Right renal pelvis (tissue), 4 donors: Measurements from ENCODE around the gene ARPC1A. TPM values are rescaled to one million over a fixed set of nuclear protein-coding genes. Genes with fewer than 3 reads are reported as not detected.
"Not testable (repeated sequence)": the region's sequence is repeated elsewhere in the genome, so short reads cannot be mapped to it uniquely, and the experiment has no call there.

ENCODE experiments used
- DNase-seq, 4 donors: peaks; one replicate each; pipeline ENCODE4 v3.0.0-alpha.2; 2013; ENCODE audit warnings: low read depth in 4 of 4, low spot score in 3 of 4, missing footprints in 1 of 4
- polyA plus RNA-seq, 4 donors: library from polyadenylated mRNA; unstranded; fragments of 120-200 nt; gene quantifications; one replicate each; pipeline ENCODE4 v1.2.1, GENCODE V29; 2013; ENCODE audit not compliant: insufficient read length in 4 of 4

ARPC1A gene
- polyA plus RNA-seq, 4 donors = 112 to 122 (median 116) TPM

DNA sequence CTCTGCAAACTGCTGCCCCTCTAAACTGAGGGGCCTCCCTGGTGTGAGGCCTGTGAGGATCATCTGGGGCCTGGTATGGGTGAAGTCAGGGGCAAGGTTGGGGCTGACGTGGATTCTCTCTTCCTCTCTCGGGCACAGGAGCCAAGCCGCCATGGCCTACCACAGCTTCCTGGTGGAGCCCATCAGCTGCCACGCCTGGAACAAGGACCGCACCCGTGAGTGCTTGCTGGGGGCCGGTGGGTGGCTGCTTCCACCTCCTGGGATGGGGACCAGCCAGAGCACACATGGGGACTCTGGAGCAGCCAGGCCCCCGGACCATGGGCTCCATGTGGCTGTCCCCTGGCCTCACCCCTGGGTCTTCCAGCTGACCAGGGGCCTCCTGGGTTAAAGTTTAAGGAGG lies 59.9 kb downstream of the ARPC1A start:
- DNase-seq = no peak

GRCh38 chr7:99386584-99387238 lies 61.0 kb downstream of the ARPC1A start:
- no peak for DNase-seq

- not testable (repeated sequence) for DNase-seq
Observed at GRCh38 chr7:99387239-99387635, 61.5 kb downstream of the ARPC1A start.

DNA sequence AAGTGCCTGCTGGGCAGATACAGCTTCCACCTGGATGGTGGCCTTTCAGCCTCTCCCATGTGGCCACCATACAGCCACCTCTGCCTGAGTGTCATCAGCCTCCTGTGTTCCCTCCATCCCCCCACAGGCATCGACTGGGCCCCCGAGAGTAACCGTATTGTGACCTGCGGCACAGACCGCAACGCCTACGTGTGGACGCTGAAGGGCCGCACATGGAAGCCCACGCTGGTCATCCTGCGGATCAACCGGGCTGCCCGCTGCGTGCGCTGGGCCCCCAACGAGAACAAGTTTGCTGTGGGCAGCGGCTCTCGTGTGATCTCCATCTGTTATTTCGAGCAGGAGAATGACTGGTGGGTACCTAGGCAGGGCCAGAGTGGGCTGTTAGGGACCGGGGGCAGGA lies 62.2 kb downstream of the ARPC1A start:
- no peak for DNase-seq

GRCh38 chr7:99389772-99390171 lies 64.1 kb downstream of the ARPC1A start:
- DNase-seq = no peak

DNA sequence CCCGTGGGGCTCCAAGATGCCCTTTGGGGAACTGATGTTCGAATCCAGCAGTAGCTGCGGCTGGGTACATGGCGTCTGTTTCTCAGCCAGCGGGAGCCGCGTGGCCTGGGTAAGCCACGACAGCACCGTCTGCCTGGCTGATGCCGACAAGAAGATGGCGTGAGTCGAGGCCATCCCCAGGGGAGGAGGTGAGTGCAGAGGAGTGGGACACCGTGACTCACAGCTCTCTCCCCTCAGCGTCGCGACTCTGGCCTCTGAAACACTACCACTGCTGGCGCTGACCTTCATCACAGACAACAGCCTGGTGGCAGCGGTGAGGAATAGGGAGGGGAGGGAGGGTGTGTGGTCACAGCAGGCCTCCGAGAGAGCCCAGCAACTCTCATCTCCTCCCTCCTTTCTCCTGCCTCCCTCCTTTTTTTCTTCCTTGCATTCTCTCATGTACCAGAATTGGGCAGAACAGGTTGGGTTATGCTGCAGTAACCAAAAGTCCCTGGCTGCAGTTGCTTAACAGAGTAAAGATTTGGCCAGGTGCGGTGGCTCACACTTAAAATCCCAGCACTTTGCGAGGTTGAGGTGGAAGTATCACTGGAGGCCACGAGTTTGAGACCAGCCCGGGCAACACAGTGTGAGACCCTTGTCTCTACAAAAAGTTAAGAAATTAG lies 65.4 kb downstream of the ARPC1A start:
- DNase-seq = no peak

DNA sequence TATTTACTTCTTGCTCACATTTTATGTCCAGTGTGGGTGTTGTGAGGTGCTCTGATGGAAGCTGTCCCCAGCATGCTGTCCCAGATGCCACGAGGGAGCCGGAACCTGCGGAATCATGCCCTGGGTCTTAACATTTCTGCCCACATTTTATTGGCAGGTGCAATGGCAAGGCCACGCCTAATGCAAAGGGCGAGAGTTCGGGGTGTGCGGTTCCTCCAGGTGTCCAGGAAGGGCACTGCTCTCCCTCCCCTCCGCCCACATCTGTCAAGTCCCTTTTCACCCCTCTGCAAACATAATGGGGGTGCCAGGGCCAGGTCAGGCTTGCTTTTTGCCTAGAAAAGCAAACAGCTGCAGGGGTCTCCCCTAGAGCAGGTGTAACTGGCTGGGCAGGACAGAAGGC lies 66.3 kb downstream of the ARPC1A start:
- no peak for DNase-seq

- no peak for DNase-seq
Observed at GRCh38 chr7:99392659-99393354, 67.1 kb downstream of the ARPC1A start.

- DNase-seq = no peak
Observed at GRCh38 chr7:99393355-99394187, 67.9 kb downstream of the ARPC1A start.

DNA sequence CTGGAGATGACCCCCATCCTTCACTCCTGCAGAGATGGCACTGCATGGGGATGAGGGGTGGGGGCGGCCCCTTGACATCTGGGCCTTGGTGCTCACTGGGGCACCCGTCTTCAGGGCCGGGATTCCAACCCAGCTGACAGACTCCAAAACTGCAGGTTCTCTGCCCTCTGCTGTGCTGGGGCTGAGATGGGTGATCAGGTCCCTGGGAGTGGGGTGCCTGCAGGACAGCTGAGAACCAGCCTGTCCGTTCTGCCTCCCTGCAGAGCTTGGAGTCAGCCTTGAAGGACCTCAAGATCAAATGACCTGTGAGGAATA lies 68.4 kb downstream of the ARPC1A start:
- DNase-seq = no peak

GRCh38 chr7:99395616-99396327 lies 70.1 kb downstream of the ARPC1A start:
- no peak for DNase-seq

DNA sequence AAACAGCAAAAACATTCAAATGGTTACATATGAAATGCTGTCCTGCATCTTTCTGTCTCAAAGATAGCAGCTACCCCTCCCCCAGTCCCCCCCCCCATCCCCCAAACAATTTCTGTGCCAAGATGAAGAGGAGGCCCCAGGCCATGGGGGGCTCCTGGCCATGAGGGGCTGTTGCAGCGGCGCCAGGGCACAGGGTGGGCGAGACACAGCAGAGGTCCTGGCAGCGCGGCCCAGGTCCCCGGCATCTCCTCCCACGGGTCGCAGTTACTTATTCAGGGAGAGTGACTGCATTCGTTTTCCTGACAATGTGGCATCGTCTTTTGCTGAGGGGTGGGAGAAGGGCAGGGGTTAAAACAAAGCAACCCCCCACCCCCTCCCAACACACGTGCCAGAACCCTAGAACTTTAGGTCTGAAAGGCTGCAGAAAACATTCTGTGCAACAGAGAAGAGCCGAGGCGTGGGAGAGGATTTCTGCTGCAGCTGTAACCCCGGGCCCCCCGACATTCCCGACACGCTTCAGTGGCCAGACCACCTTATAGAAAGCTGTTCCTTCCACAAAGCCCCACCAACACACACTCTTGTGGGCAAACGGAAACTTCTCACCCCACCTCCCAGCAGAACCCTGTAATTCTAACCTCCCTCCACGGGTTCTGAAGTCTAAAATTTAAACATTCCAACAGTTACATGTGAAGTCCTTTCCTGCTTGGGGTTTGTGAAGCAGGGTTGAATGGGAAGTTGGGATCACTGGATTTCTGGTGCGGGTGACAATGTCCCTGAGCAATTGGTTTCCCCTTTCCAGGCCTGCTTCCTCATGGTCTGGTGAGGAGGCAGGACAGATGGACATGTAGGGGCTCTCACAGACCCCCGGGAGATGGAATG lies 71.0 kb downstream of the ARPC1A start:
- DNase-seq = no peak

- DNase-seq = no peak
Observed at GRCh38 chr7:99397297-99397983, 71.7 kb downstream of the ARPC1A start.

- DNase-seq = no peak
Observed at GRCh38 chr7:99398891-99399445, 73.3 kb downstream of the ARPC1A start.

DNA sequence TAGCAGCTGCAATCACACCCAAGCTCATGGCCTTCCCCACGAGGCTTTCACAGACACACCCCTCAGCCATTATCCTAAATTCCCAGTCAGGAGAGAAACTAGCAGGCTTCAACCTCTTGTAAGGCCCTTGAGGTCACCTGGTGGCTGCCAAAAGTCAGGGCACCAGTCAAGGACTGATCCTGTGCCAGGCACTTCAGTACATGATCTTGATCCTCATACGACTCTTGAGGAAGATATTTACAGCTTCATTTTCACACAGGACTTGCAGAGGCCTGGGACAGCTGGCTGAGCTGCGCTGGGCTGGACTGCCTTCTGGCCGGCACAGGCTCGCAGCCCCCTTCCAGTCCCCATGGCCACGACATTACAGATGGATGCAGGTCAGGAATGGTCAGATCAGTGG lies 73.9 kb downstream of the ARPC1A start:
- no peak for DNase-seq

- DNase-seq = no peak
Observed at GRCh38 chr7:99402854-99403253, 77.2 kb downstream of the ARPC1A start.

DNA sequence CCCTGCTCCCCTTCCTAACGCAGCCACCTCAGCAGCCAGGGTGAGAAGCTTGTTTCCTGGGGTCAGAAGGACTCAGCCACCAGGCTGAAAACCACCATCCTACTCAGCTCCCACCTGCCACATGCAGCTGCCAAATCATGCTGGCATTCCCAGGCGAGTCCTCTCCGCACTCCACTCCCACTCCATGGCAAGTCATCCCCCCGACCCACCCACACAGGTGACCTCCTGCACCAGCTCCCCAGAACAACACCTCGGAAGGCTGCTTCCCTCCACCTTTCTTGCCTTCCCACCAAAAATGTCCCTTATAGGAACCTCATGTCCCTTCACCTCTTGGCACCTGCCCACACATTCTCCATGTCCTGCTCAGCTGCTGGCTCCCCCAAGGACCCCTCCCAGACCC lies 78.1 kb downstream of the ARPC1A start:
- DNase-seq = no peak

DNA sequence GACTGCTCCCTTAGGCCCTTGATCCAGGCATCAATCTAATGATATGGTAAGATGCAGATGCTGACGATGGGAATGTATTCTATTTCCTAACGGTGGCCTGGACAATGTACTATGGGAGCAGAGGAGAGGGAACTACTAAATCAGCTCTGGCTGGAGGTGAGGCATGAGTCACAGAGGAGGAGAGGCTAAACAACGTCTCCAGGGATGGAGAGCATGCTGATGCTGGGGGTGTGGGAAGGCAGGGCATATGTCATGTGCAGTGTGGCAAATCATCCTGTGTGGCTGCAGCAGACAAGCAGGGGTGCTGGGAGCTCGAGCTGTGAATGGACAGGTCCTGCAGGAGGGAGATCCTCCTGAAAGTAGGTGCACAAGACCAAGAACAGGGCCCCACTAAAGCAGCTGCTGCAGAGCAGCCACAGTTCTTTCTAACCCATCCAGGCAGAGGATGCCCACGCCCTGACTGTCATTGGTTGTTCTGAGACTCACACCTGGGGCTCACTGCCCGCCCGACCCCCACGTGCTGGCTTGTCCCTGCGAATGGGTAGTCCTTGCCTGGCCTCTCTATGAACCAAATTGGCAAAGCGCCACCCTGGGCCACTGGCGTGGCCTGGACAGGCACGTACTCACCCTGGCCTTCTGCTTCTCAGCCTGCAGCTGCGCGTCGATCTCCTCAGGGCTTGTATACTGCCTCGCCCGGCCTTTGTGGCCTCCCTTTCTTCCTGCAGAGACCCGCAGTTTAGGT lies 78.7 kb downstream of the ARPC1A start:
- DNase-seq = no peak
